ENCODE results near the gene SPPL2B. TPM values are rescaled to one million over a fixed set of nuclear protein-coding genes. Genes with fewer than 3 reads are reported as not detected.

SPPL2B gene
- total RNA-seq, 4 donors from 2014 or later, result 18.5 to 32.7 (median 30.9) TPM

GRCh38 chr19:2358548-2359173 lies 30.2 kb downstream of the SPPL2B start:
- WGBS, 2 donors (ENCODE audit: low coverage in 1 of 2), result 74 to 100% methylated on average over 1 to 12 of the region's 28 CpGs
- Histone ChIP-seq H3K4me1 (peaks cover 0 to 11% (median 0%) of the 10 kb centered on the region in 3 donors), H3K36me3 (peaks cover 0 to 14% of the 10 kb centered on the region in 2 donors), H3K4me3 (no peak overlapping the region), H3K27me3 (peaks cover 42% of the 10 kb centered on the region), H3K27ac (no peak overlapping the region), H3K9me3 (no peaks in the 10 kb centered on the region)
- TF ChIP-seq POLR2A (IDR thresholded peaks at IDR 0.05) (no peak), CTCF (IDR thresholded peaks at IDR 0.05) (no peak)
- no peak for ATAC-seq

- WGBS, 2 donors (ENCODE audit: low coverage in 1 of 2), result 50% methylated on average over 2 of the region's 44 CpGs; no CpG with 5 or more reads in 1 of the 2 donors
- H3K36me3 ChIP-seq, result no peaks in the 10 kb centered on the region
- no peak within 1 kb of the TSS for H3K4me3 ChIP-seq
- no peak for ATAC-seq
- no peak for TF ChIP-seq POLR2AphosphoS5 (IDR thresholded peaks at IDR 0.05)
- TF ChIP-seq CTCF (IDR thresholded peaks at IDR 0.05), result no peak
- TF ChIP-seq EP300 (IDR thresholded peaks at IDR 0.05), result no peak
- TF ChIP-seq POLR2A (IDR thresholded peaks at IDR 0.05), result no peak
- H3K27ac ChIP-seq, result no peak within 1 kb of the TSS
- H3K27me3 ChIP-seq, result peaks cover 56% of the 10 kb centered on the region
- no peaks in the 10 kb centered on the region for H3K9me3 ChIP-seq
- peaks cover 0 to 11% (median 0%) of the 10 kb centered on the region in 3 donors for H3K4me1 ChIP-seq
These were observed 31.7 kb downstream of the SPPL2B start, which contains the start of gene TMPRSS9 for GRCh38 chr19:2359992-2360685. TMPRSS9 (plus strand) TSS chr19:2360265; CDS start chr19:2389786, 29,521 bp downstream.

GRCh38 chr19:2360833-2361232 lies 32.3 kb downstream of the SPPL2B start:
- no peak for ATAC-seq
- Histone ChIP-seq H3K36me3 (no peaks in the 10 kb centered on the region), H3K9me3 (no peaks in the 10 kb centered on the region), H3K27me3 (peaks cover 63% of the 10 kb centered on the region), H3K27ac (no peak overlapping the region), H3K4me3 (no peak overlapping the region), H3K4me1 (peaks cover 0 to 11% (median 0%) of the 10 kb centered on the region in 3 donors)
- 31 to 61% methylated on average over 4 to 9 of the region's 11 CpGs for WGBS, 2 donors (ENCODE audit: low coverage in 1 of 2)
- no peak for TF ChIP-seq POLR2AphosphoS5 (IDR thresholded peaks at IDR 0.05)
- TF ChIP-seq EP300 (IDR thresholded peaks at IDR 0.05), result no peak
- TF ChIP-seq POLR2A (IDR thresholded peaks at IDR 0.05), result no peak
- no peak for TF ChIP-seq CTCF (IDR thresholded peaks at IDR 0.05)

- H3K9me3 ChIP-seq, result no peaks in the 10 kb centered on the region
- peaks cover 0 to 11% (median 0%) of the 10 kb centered on the region in 3 donors for H3K4me1 ChIP-seq
- no peak for ATAC-seq
- peaks cover 69% of the 10 kb centered on the region for H3K27me3 ChIP-seq
- 4 to 24% methylated on average over 4 of the region's 24 CpGs for WGBS, 2 donors (ENCODE audit: low coverage in 1 of 2)
- H3K36me3 ChIP-seq, result no peaks in the 10 kb centered on the region
- no peak for TF ChIP-seq POLR2AphosphoS5 (IDR thresholded peaks at IDR 0.05)
- TF ChIP-seq EP300 (IDR thresholded peaks at IDR 0.05), result no peak
- TF ChIP-seq CTCF (IDR thresholded peaks at IDR 0.05), result no peak
- TF ChIP-seq POLR2A (IDR thresholded peaks at IDR 0.05), result no peak
- H3K27ac ChIP-seq, result no peak overlapping the region
- no peak overlapping the region for H3K4me3 ChIP-seq
These were observed 33.0 kb downstream of the SPPL2B start for GRCh38 chr19:2361246-2362045.

Data from gastroesophageal sphincter (tissue), 4 donors.